GM21825 (cell line): ENCODE results near the gene ZCCHC14.
"Not testable (repeated sequence)": the region's sequence is repeated elsewhere in the genome, so short reads cannot be mapped to it uniquely, and the experiment has no call there.

Experiments used
- ATAC-seq: cut with Tn5 transposase; IDR thresholded peaks from one replicate; pipeline ENCODE4 v1.9.1; 2021; ENCODE audit warnings: mild to moderate bottlenecking, moderate library complexity; ENCODE audit not compliant: unreplicated experiment

ZCCHC14 gene

DNA sequence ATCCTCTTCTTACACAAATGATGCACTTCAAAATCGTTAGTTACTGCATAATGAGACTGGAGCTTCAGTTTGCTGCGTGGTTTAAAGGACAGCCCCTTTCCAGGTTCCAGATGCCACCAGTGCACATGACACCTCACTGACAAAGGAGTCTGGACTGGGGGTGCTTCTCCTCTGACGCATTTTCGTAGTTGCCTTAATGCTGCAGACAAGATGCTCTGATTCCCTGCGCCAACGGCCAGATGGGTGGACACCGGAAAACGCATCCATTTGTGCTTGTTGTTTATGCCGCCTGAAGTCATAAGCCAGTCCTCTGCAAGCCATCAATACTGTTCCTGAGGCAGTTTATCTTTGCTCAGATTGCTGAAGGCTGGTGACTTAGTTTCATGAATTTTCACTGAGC, 125.3 kb downstream of the ZCCHC14 start:
- no peak for ATAC-seq

DNA sequence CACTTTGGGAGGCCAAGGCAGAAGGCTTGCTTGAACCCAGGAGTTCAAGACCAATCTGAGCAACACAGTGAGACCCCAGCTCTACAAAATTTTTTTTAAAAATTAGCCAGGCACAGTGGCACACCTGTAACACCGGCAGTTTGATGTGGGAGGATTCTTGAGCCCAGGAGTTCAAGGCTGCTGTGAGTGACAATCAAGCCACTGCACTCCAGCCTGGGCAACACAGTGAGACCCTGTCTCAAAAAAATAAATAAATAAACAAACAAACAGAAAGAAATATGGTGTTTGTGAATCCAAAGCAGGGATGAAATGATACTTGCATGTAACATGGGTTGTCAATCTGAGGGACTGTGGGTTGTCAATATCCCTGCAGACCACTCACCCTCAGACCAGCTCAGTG, 125.9 kb downstream of the ZCCHC14 start:
- no peak for ATAC-seq

DNA sequence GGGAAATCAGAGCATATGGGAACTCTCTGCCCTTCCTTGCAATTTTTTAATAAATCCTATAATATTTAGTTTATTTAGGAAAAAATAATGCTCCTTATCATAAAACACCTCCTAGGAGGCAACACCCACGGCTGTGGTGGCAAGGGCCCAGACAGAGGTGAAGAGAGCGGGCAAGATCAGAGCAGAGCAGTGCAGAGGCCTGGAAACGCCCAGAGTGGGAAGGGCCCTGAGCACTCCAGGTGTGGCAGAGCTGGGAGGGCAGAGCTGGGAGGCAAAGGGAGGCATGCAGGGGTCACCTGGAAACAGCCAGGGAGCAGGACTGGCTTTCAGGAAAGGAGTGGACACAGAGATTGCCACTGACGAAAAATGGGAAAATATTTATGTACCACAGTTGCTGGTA, 126.5 kb downstream of the ZCCHC14 start:
- ATAC-seq, result no peak

DNA sequence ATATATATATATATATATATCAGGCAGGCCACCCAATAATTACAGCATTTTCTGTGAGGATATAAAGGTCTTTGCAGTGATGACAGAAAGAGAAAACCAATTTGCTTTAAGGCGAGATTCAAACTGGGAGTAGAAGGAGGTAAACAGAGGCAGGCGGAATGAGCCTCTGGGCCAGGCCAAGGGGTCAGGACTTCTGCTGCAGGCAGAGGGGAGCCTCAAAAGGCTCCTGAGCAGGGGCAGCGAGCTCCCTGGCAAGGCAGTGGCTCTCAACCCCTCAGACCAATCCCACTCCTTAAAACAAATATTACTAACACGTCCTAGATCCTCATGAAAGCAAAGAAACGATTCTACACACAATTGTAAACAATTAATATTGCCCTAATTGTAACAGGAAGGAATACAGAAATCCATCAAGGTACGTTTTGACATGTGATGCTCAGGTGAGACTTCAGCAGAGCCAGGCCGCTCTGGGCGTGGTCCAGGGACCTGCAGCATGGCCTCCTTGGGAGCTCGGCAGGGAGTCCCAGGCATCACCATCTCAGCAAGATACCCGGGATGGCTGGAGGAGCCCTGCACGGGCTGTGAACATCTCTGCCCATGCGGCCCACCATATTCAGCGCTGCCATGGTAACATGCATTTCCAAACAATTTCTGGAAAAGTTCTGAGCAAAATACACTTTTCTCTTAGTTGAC, 127.7 kb downstream of the ZCCHC14 start:
- ATAC-seq, result no peak

DNA sequence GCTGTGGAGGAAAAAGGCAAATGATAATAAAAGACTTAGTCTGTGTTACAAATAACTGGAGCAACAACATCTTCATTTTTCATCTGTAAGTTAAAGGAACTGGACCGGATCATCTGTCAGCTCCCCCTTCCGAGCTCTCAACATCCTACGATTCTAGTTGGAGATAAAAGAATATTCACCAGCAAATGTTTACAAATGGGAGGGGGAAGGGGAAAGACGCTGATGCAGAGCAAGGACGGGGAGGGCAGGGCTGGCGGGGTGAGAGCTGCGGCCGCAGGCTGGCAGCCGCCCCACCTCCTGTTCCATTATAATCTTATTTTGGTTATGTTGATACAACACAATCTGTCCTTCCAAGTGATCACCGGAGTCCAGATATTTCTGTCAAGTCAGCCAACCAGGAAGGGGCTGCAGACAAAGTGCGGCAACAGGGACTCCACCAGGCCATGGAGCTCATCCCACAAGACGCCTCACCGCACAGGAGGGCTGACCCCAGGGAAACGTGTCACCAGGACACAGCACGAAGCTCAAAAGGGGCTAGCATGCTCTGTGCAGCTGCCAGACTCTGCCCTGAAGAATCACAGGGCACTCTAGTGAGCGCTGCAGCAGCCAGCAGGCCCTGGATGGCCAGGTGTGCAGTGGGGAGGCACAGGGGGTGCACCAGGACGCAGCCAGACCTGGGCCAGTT, 128.9 kb downstream of the ZCCHC14 start:
- ATAC-seq, result no peak

DNA sequence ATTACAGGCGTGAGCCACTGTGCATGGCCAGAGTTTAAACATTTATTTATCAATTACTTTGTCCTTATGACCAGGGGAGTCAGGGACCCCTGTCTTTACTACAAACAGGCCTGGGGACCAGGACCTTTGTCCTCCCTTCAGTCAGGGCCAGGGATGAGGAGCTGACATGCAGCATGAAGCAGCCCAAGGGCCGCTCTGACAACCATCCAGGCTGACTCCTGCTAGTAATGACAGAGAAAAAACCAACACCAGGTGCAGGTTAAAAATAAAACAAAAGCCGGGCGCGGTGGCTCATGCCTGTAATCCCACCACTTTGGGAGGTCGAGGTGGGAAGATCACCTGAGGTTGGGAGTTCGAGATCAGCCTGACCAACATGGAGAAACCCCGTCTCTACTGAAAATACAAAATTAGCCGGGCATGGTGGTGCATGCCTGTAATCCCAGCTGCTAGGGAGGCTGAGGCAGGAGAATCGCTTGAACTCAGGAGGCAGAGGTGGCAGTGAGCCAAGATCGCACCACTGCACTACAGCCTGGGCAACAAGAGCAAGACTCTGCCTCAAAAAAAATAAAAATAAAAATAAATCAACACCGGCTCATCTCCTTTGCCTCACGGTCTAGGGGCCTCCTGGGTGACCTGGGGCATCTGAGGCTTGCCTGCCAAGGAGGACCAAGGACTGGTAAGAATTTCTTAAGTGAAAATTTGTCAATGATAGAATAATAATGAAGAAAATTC, 129.8 kb downstream of the ZCCHC14 start:
- ATAC-seq, result not testable (repeated sequence)

DNA sequence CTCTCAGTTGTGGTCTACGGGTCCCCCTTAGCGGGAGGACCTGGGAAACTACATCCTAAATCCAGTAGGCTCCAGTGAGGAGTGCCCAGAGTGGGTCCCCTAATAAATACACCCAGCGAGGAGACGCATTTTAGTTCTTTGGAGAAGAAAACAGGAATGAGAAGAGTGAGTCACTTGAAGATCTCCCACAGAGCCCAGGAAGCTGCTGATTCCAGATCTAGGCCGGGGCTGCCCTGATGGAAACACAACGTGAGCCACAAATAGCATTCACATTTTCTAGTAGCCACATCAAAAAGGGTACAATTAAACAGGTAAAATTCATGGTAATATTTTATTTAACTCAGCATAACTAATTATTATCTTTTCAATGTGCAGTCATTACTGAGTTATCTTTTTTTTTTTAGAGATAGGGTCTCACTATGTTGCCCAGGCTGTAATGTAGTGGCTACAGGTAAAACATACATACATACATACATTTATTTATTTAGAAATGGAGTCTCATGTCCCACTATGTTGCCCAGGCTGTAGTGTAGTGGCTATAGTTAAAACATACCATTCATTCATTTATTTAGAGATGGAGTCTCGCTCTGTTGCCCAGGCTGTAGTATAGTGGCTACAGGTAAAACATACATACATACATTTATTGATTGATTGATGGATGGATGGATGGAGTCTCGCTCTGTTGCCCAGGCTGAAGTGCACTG, 130.8 kb downstream of the ZCCHC14 start:
- ATAC-seq, result no peak

DNA sequence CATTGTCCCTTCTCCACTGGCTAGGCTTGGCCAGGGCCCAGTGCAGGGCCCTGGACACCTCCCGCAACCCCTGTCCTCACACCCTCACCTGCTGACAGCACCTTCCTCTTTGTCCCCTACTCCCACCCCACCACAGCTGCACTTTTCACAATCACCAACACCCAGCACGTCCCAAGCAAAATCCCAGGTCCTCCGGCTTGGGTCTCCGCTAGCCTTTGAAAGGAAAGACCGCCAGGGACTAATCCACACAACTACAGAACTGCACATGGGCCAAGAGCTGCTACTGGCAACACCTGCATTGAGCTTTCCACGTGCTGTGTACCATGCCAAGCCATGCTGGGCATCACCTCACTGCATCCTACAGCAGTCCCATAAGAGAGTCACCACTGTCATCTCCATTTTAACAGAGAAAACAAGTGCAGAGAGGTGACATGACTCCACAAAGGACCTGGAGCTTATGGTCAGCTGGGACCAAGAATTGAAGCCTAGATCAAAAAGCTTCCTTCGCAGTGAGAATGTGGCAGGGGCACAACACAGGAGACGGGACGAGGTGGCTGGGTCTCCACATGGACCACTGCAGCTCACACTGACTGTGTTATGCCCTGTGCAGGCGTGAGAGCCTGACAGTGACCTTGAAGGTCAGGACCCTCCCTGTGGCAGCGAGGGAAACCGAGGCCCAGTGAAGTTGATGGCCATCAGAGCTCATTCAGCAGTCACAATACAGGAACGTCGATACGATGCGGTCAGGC, 131.8 kb downstream of the ZCCHC14 start:
- no peak for ATAC-seq

DNA sequence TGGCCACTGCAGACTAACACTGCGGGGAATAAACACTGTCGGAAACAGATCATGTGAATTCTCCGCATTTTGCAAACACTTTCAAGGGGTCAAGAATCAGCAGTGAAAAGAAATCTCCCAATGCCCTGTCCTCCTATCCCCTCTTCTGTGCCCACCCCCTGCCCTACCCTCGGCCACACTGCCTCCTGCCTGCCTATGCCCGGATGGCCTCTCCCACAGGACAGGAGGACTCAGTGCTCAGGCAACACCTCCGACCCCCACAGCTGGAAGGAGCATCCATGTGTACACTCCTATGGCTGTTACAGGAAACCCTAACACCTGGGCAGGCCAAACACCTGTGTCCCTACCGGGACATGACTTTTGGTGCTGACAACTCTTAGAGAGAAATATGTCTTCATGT, 133.7 kb downstream of the ZCCHC14 start:
- no peak for ATAC-seq

DNA sequence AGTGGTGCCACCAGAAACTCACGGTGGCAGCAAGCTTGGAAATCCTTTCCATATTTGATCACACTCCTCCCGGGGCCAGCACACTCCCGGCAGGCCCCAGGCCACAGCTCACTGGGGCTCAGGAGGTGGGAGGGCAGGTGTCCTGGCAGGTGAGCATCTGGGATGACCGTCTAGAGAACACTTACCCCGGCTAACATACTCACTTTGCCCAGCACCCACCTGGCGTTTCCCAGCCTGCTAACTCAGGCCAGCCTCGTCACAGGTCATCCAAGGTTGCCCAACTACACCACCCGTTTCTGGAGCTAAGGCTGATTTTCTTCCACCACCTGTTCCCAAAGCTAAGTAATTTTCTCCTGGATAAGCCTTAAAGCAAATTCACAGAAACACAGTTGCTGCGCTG, 134.1 kb downstream of the ZCCHC14 start:
- ATAC-seq, result no peak

DNA sequence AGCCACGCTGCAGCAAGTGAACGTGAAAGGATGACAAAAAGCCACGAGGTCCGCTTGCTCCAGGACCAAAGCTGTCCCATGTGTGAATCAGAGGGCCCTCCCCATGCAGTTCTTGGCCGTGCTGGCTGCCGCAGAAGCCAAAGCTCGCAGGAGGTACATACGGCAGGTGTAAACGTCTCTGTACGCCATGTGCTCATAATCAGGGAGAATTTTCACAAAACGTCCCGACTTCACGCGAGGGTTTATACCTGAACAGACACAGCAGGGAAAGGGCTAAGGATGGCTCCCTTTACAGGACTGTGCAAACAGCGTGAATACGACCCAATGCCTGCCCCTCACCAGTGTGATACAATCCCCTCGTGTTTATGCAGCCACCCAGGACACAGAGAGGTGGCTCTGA, 134.6 kb downstream of the ZCCHC14 start:
- no peak for ATAC-seq

DNA sequence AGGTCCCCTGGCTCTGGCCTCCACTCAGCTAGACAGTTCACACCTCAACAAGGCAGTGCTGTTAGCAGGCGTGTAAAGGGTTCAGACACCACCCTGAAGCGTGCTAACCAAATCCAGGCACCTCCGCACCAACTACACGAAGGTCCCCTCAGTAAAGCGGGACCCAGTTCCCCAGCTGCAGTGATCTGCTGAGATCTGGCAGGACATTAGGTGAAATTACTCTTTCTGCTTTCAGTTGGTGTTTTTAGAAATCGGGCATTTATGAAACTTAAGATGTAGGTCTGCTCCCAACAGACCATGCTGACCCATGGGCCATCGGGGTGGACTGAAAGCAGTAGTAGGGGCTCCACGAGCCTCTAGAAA, 136.4 kb downstream of the ZCCHC14 start:
- no peak for ATAC-seq
